ENCODE measurements around the gene WDR37.

DNA sequence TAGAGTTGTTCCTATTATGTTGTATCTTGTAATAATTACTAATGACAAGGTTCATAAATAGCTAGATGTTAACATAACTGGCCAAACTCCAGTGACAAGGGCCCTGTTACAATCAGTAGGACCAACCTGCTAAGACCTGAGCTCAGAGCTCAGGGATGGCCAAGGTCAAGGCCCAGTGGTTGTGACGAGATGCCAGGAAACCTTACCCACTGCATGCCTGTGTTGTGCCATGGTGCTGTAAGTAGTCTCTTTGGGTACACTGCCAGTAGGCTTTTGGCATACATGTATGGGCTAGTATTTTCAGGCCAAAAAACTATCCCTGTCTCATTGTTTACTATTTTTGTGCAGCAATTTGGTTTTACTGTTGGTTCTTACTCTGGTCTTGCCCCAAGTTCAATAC is 22.6 kb upstream of the WDR37 start:
- TF ChIP-seq, protein P1, sequence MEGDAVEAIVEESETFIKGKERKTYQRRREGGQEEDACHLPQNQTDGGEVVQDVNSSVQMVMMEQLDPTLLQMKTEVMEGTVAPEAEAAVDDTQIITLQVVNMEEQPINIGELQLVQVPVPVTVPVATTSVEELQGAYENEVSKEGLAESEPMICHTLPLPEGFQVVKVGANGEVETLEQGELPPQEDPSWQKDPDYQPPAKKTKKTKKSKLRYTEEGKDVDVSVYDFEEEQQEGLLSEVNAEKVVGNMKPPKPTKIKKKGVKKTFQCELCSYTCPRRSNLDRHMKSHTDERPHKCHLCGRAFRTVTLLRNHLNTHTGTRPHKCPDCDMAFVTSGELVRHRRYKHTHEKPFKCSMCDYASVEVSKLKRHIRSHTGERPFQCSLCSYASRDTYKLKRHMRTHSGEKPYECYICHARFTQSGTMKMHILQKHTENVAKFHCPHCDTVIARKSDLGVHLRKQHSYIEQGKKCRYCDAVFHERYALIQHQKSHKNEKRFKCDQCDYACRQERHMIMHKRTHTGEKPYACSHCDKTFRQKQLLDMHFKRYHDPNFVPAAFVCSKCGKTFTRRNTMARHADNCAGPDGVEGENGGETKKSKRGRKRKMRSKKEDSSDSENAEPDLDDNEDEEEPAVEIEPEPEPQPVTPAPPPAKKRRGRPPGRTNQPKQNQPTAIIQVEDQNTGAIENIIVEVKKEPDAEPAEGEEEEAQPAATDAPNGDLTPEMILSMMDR (IDR thresholded peaks at IDR 0.05) = no peak
- TF ChIP-seq, protein P2, sequence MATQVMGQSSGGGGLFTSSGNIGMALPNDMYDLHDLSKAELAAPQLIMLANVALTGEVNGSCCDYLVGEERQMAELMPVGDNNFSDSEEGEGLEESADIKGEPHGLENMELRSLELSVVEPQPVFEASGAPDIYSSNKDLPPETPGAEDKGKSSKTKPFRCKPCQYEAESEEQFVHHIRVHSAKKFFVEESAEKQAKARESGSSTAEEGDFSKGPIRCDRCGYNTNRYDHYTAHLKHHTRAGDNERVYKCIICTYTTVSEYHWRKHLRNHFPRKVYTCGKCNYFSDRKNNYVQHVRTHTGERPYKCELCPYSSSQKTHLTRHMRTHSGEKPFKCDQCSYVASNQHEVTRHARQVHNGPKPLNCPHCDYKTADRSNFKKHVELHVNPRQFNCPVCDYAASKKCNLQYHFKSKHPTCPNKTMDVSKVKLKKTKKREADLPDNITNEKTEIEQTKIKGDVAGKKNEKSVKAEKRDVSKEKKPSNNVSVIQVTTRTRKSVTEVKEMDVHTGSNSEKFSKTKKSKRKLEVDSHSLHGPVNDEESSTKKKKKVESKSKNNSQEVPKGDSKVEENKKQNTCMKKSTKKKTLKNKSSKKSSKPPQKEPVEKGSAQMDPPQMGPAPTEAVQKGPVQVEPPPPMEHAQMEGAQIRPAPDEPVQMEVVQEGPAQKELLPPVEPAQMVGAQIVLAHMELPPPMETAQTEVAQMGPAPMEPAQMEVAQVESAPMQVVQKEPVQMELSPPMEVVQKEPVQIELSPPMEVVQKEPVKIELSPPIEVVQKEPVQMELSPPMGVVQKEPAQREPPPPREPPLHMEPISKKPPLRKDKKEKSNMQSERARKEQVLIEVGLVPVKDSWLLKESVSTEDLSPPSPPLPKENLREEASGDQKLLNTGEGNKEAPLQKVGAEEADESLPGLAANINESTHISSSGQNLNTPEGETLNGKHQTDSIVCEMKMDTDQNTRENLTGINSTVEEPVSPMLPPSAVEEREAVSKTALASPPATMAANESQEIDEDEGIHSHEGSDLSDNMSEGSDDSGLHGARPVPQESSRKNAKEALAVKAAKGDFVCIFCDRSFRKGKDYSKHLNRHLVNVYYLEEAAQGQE (IDR thresholded peaks at IDR 0.05; ENCODE audit: insufficient read depth in 1 of 2, low read depth in 2 of 2, low read length in 1 of 2) = no peak
